Jurkat, Clone E6-1 (cell line): ENCODE data around the gene FYB1.
A peak's percentile ranks its signal among the peaks of the same experiment; 100 is the strongest.
"Not testable (repeated sequence)": the region's sequence is repeated elsewhere in the genome, so short reads cannot be mapped to it uniquely, and the experiment has no call there.

Source experiments
- DNase-seq: peaks from one replicate; pipeline ENCODE4 v3.0.0-alpha.2; 2011; ENCODE audit warnings: low read depth, low spot score
- H3K4me3 ChIP-seq: 2 replicates; pipeline ENCODE4 v1.5.1; 2011; ENCODE audit warnings: mild to moderate bottlenecking, low read length, control low read depth, moderate library complexity

Gene FYB1

DNA sequence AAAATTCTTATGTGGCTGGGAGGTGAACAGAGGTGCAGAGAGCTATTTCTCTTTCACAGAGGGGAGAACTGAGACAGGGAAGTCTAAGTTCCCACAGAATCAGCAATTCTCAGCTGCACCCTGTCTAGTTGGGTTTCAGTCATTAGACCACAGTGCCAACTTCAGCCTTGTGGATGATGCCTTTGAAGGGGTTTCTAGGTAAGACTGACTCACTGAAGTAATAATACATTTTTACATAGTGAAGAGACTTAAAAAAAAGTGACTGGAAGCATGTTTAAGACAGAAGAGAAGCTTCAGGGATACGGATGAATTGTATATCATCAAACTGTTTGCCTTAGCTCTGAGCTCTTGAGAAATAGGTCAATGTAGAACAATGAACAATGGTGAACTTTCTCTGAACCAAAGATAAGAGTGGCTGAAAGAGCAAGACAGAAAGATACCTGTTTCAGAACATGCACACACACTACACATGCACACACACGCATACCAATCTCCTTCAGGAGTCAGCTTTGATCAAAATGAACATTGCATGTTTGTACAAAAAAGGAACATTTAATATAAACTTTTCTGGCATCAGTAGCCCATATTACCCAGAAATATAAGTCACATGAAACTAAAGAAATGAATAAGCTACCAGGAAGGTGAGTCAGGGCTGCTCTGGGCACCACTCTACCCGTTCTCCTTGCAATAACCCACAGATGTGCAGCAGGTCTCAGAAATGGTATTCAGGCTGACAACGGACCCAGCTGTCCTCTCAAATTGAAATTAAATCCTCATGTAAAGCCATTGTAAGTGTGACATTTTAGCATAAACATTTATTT, 12.6 kb upstream of the FYB1 start:
- no peak overlapping the region for H3K4me3 ChIP-seq

DNA sequence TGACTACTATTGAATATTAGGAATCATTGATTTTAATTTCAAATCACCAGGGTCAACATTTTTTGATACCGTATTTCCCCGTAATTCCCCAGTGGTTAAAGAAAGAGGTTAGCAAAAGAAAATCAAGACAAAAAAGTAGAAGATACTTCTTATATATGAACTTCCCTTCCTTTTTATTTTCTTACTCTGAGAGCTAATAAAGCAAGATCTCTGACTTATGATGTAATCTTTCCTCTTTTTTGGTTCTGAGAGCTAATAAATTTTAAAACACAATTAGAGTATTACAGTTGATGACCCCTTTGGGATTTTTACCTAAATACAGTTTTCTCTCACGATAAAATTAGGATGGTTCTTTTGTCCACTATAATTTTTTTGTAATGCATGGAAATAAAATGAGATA, 9.2 kb upstream of the FYB1 start:
- no peak overlapping the region for H3K4me3 ChIP-seq
- DNase-seq = no peak

More for the DNA sequence above, 12.6 kb upstream of the FYB1 start:
- DNase-seq = no peak

DNA sequence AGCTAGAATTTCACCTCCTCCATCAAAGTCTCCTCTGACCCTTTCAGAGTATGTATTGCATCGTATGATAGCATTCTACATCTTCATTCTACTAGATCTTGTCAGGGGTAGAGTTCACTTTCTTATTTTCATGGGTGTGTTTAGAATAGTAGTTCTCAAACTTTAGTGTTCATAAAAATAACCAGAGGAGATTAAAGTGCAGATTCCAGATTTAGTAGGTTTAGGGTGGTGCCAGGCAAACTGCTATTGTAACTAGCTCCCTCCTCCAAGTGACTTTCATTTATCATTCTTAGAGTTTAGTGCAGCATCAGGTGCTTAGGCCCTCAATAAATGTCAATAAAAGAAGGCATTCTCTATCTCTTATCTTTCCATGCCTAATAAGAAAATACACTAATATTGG, 7.2 kb upstream of the FYB1 start:
- no peak for DNase-seq
- no peak overlapping the region for H3K4me3 ChIP-seq

DNA sequence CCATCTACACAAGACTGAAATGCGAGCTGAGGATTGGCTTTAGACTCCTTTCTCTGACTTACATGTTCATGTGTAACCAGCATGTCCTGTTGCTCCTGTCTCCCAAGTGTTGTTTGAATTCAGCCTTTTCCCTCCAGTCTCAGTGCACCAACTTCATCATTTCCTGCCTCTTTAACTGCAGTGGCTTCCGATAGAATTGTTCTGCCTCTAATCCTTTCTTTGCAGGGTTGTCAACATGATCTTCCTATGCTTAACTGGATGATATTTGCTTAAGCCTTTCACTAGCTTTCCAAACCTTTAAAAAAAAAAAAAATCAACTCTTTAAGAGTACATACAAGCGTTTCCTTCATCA, 6.7 kb upstream of the FYB1 start:
- no peak for DNase-seq

GRCh38 chr5:39225405-39226099, 6.2 kb upstream of the FYB1 start:
- H3K4me3 ChIP-seq = no peak overlapping the region
- no peak for DNase-seq

More for the DNA sequence above, 6.7 kb upstream of the FYB1 start:
- no peak overlapping the region for H3K4me3 ChIP-seq

- H3K4me3 ChIP-seq = no peak overlapping the region
- DNase-seq = no peak
Observed at GRCh38 chr5:39224196-39224761, 4.9 kb upstream of the FYB1 start.

- no peak overlapping the region for H3K4me3 ChIP-seq
- DNase-seq = no peak
Observed at GRCh38 chr5:39223565-39224156, 4.3 kb upstream of the FYB1 start.

- not testable (repeated sequence) for DNase-seq, H3K4me3 ChIP-seq
Observed at GRCh38 chr5:39221671-39222070, 2.3 kb upstream of the FYB1 start.

- no peak for DNase-seq
- H3K4me3 ChIP-seq = no peak overlapping the region
Observed at GRCh38 chr5:39220280-39221030, 1.1 kb upstream of the FYB1 start.

GRCh38 chr5:39218482-39219402, 621 bp downstream of the FYB1 start:
- H3K4me3 ChIP-seq = no peak overlapping the region

GRCh38 chr5:39217365-39218281, 1.7 kb downstream of the FYB1 start:
- peak; percentile 90 for DNase-seq
- peak overlapping the region; percentile 53 for H3K4me3 ChIP-seq

More at GRCh38 chr5:39218482-39219402, 621 bp downstream of the FYB1 start:
- no peak for DNase-seq

- no peak overlapping the region for H3K4me3 ChIP-seq
- no peak for DNase-seq
Observed at GRCh38 chr5:39216631-39217030, 2.7 kb downstream of the FYB1 start.

DNA sequence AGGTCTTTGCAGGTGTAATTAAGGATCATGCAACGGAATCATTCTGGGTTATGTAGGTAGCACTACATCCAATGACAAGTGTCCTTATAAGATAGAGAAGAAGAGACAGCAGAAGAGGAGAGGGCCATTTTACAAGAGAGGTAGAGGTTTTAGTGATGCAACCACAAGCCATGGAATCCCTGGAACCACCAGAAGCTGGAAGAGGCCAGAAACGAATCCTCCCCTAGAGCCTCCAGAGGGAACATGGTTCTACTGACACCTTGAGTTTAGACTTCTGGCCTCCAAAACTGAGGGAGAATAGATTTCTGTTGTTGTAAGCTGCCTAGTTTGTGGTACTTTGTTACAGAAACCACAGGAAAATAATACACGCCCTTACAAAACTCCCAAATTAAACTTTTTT, 3.5 kb downstream of the FYB1 start:
- no peak overlapping the region for H3K4me3 ChIP-seq
- DNase-seq = no peak

DNA sequence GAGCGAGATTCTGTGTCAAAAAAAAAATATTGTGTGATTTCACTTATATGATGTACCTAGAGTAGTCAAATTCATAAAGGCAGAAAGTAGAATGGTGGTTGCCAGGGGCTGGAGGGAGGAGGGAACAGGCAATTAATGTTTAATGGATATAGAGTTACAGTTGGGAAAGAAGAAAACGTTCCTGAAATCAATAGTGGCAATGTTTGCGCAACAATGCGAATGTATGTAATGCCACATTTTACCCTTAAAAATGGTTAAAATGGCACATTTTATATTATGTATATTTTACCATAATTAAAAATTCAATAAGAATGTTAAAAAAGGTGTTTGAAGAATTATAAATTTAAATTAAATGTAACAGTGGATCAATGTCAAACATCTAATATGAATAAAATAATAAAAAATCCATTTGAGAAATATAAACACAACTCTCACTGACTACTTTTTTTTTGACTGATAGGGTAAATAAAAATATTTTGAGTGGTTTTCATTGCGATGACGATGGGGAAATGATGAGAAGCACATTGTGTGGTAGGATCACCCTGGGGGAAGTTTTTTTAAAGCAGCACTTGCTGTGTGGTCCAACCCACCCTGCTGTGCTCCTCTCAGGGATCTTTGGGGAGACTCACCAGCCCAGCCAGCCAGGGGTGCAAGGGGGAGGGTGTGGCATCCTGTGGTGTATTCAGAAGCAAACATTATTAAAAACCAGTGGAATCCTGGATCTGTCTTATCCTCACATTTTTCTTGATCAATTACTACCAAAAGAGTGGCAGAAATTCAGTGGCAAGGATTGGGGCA, 4.3 kb downstream of the FYB1 start:
- H3K4me3 ChIP-seq = no peak overlapping the region

DNA sequence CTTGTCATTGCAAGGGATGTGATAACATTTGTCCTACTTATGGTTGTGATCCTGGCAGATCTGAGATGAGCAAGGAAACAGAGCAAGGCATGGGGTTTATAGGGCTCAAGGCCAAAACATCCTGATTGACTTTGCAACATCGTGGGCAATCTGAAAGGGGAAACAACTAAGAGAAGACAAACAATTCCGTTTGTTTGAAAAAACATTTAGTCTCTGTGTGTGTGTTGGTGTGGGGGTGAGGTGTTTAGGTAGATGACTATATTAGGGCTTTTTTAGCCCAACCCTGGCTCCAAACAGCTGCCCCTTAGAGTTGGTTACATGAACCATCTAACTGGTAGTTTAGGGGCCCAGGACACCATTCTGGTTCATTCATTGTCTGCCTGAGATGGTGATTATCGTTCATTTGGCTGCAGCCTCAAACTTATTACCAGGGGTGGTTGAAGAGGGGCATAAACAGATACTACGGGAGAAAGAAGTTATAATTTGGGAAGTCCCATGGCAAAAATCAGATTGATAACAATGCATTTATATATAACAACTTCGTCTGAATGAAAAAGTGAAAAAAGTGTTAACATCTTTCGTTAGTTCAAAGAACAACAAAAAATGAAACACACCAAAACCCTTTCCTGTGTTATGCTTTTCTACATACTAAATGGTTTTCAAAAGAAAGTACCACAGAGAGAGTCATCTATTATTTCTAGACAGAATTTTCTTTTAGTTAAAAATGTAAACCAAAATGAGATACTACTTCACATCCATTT, 5.7 kb downstream of the FYB1 start:
- no peak for DNase-seq
- H3K4me3 ChIP-seq = peak overlapping the region; percentile 36

More for the DNA sequence above, 4.3 kb downstream of the FYB1 start:
- no peak for DNase-seq

DNA sequence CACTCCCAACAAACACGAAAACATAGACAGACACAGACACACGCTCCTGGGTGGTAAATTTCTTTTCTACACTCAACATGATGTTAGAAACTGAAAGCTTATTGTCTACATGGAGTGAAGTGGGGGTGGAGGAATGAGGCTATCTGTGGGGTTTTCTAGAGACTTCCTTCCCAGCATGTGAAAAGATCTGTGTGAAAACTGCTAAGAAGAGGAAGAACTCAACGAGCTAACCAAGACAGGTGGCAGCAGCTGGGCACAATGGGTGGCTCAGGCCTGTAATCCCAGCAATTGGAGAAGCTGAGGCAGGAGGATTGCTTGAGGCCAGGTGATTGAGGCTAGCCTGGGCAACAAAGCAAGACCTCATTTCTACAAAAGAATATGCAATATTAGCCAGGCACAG, 7.6 kb downstream of the FYB1 start:
- no peak overlapping the region for H3K4me3 ChIP-seq
- no peak for DNase-seq
